OCI-M1 (cell line): ENCODE measurements around the gene NAALADL2.
"Not testable (repeated sequence)": the region's sequence is repeated elsewhere in the genome, so short reads cannot be mapped to it uniquely, and the experiment has no call there.

Experiments
- DNase-seq: peaks from one replicate; lab custom pipeline; 2025; lab: John Stamatoyannopoulos, UW

Gene NAALADL2

DNA sequence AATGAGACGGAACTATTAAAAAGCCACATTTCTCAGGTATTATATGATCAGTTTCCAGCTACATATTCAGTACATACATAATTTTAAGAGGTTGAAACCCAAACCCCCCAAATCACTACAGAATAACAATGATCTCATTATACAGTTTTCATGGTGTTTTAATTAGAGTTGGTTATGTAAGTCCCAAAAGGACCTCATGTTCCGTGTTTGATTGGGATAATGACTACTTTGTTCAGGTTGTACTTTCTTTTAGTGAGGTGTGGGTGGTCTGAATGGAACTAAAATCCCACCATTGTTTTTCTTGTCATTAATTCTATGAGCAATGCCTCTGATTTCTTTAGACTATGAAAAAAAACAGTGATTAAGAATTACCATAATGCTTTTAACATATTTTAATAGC, 905.6 kb downstream of the NAALADL2 start:
- no peak for DNase-seq

DNA sequence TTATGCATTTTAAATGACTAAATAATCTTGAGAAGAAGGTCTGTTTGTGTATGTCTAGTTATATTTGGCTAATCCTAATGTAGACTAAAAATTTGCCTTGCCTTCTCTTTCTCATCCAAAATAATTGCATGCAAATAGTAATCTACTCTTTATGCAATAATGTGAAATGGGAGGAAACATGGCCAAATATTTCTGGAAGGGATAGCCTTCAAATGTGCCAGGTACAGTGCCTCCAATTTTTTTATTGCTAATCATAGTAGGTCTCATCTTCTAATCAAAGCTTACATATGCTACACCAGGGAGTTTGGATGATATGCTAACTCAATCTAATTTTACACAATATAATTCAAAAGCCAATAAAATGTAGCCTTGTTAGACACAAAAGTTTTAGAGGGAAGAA, 911.3 kb downstream of the NAALADL2 start:
- DNase-seq, result no peak

- peak; percentile 48 for DNase-seq
These were observed 918.4 kb downstream of the NAALADL2 start for GRCh38 chr3:175777495-175777894.

DNA sequence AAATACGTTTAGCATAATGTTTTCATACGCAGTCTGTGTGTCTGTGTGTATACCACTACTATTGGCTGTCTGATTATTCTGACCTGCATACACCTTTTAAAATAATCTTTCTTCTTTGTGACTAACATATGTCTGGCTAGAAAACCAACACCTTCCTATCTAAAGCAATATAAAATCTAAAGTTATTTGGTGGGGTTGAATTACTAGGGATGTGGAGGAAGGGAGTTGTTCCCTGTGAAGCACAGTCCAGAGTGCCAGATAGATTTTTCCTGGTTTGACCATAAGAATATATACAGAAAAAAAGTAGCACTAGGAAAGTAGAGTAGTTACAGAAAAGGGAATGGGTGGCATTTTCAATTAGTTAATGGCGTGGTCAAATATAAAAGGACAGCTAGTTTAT, 918.8 kb downstream of the NAALADL2 start:
- no peak for DNase-seq

GRCh38 chr3:175778994-175779393, 919.9 kb downstream of the NAALADL2 start:
- DNase-seq, result peak; percentile 45

- not testable (repeated sequence) for DNase-seq
These were observed 928.0 kb downstream of the NAALADL2 start for GRCh38 chr3:175787109-175787508.

DNA sequence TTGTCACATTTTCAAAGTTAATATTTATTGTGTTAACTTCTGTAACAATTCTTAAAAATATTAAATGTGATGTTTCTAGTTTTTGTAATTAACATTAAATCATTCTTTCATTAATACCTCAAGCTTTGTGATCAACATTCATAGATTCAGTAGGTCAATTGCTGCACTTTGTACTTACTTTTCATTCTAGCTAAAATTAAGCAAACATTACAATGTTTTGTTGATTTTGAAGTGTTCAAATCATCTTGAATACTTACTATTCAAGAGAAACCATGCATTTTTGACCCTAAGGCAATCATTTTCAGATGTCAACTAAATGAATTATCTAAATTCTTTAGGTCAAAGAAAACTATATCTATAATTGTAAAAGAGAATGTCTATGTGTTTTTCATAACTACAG, 933.1 kb downstream of the NAALADL2 start:
- no peak for DNase-seq

GRCh38 chr3:175798326-175798725, 939.2 kb downstream of the NAALADL2 start:
- DNase-seq, result no peak

DNA sequence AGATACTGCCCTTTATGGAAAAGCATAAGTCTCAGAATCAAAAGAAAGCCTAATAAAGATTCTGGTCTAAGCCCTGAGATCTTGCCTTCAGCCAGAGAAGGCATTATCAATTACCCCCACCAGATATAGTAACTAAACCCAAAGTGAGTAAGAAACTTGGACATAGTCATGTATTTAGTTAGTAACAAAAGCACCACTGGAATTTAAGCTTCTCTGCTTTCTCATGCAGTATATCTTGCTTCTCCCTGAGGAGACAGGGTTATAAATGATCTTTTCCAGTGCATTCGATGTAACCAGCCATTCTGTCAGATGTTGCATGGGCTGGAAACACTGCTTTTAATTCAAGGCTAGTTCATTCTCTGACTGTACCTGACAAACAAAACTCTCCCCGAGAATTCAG, 946.7 kb downstream of the NAALADL2 start:
- DNase-seq, result no peak

DNA sequence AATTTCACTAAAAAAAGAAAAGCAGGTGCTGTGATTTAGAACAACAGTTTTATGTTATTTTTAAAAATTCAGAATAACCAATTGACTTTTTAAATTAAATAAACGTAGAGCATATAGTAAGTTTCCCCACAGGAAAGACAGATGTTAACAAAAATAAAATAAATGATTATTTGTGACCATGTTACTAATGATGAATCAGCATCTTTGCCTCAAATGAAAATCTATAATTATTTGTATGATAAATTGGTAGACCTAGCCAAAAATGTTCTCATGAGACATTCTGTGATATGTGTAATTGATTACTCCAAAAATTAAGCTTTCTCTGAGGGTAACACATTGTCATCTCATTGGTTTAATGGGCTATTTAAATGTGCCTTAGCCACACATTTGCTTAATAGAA, 948.0 kb downstream of the NAALADL2 start:
- no peak for DNase-seq

DNA sequence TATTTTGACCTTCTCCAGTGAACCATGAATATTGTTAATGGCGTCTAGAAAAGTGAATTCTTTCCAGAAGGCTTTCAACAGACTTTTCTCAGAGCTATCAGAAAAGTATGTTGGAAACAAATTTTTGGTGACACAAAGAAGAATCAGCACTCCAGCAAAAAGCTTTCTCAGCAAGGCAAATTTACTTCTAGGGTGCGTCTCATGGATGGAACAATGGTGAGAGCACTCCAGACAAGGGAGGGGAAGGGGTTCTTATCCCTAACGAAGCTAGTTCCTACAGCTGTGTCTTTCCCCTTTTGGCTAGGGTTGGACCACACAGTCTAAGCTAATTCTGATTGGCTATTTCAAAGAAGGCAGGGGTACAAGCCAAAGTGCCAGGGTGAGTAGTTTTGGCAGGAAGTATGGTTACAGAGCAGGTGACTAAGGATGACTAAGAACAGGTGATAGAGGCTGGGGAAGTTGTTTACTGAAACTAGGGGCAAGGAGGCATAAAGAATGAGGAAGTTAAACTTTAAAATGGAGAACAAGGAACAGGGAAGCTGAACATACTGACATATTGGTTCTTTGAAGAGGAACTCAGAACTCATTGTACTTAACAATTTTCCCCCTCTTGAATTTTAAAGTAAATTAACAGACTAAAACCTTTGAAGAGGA, 959.8 kb downstream of the NAALADL2 start:
- DNase-seq, result peak; percentile 24

DNA sequence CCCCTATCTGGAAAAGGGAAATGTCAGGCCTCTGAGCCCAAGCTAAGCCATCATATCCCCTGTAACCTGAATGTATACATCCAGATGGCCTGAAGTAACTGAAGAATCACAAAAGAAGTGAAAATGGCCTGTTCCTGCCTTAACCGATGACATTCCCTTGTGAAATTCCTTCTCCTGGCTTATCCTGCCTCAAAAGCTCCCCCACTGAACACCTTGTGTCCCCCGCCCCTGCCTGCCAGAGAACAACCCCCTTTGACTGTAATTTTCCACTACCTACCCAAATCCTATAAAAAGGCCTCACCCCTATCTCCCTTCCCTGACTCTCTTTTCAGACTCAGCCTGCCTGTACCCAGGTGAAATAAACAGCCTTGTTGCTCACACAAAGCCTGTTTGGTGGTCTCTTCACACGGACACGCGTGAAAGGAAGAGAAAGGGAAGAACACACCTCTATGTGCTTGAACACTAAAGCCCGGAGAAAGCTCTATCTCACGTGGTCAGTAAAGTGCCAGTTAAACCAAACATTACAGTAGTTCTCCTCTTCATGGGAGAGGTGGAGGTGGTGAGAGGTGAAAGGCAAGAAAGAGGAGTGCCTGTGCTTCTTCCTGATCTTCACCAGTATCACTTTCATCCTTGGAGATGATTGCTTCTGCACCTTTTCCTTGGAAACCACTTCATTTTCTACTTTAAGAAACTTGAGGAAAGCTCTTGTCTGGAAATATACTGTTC, 963.8 kb downstream of the NAALADL2 start:
- not testable (repeated sequence) for DNase-seq

- not testable (repeated sequence) for DNase-seq
These were observed 966.0 kb downstream of the NAALADL2 start for GRCh38 chr3:175825016-175825580.

GRCh38 chr3:175826759-175827158, 967.6 kb downstream of the NAALADL2 start:
- DNase-seq, result no peak

DNA sequence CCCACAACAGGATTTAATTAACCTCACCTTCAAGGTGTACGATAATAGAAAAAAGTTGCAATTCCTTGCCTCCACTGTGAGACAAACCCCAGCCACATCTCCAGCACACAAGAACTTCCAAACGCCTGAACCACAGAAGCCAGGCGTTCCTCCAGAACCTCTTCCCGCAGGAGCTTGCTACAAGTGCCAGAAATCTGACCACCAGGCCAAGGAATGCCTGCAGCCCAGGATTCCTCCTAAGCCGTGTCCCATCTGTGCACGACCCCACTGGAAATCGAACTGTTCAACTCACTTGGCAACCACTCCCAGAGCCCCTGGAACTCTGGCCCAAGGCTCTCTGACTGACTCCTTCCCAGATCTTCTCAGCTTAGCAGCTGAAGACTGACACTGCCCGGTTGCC, 970.7 kb downstream of the NAALADL2 start:
- not testable (repeated sequence) for DNase-seq

- DNase-seq, result not testable (repeated sequence)
These were observed 976.6 kb downstream of the NAALADL2 start for GRCh38 chr3:175835763-175836162.

- DNase-seq, result no peak
These were observed 977.5 kb downstream of the NAALADL2 start for GRCh38 chr3:175836617-175837016.

GRCh38 chr3:175837962-175838361, 978.8 kb downstream of the NAALADL2 start:
- no peak for DNase-seq

DNA sequence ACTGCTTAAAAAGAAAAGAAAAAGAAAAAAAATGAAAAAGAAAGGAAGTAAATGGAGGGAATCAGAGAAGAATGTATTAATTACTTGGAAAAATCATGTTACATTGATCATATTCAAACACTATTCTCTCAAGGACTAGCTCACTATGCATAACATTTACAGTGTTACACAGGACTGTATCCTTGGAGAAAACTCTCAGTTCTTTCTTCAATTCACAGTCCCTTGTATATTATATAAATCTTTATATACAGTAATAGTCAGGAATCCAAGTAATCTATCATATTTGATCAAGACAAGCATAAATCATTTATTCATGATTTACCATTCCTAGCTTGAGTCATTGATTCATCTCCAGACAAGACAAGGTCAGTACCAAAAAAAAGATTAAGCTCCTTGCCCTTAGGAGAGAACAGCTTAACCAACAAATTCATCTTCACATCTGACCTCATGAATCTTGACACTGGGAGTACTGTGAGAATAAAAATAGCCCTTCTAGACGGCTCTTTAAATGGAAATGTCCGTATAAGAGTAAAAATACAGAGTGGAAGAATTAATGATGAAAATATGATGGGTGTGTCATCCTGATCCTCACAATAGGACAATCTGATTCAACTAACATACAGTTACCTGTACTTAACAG, 980.4 kb downstream of the NAALADL2 start:
- DNase-seq, result no peak

- no peak for DNase-seq
These were observed 992.4 kb downstream of the NAALADL2 start for GRCh38 chr3:175851541-175851940.

GRCh38 chr3:175852560-175852959, 993.4 kb downstream of the NAALADL2 start:
- no peak for DNase-seq

DNA sequence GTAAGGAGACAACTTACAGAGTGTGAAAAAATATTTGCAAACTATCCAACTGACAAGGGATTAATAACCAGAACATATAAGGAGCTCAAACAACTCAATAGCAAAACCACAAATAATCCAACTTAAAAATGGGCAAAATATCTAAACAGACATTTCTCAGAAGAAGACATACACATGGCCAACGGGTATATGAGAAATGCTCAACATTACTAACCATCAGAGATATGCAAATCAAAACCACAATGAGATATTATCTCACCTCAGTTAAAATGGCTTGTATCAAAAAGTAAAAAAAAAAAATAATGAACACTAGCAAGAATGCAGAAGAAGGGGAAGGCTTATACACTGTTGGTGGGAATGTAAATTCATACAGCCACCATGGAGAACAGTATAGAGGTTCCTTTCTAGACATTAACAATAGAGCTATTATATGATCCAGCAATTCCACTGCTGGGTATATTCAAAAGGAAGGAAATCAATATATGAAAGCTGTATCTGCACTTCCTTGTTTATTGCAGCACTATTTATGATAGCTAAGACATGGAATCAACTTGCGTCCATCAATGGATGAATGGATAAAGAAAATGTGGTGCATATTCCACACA, 998.6 kb downstream of the NAALADL2 start:
- no peak for DNase-seq
